Stomach (tissue), 4 donors: ENCODE data around the gene CHPF.

Experiments
- EP300 ChIP-seq: sonication (generic); formaldehyde crosslinking; IDR thresholded peaks from one replicate; pipeline ENCODE4 v1.6.1; 2017; ENCODE audit warnings: antibody characterized with exemption
- POLR2A ChIP-seq, 4 donors: fragments of 450-650 bp; IDR thresholded peaks; one replicate each; pipeline ENCODE4 v1.6.1; 2016; ENCODE audit warnings: antibody characterized with exemption in 4 of 4, control low read depth in 2 of 4, mild to moderate bottlenecking in 1 of 4, moderate library complexity in 1 of 4
- POLR2AphosphoS5 ChIP-seq, 3 donors: sonication (generic); formaldehyde crosslinking; IDR thresholded peaks; one replicate each; pipeline ENCODE4 v1.6.1; 2016; ENCODE audit warnings: antibody characterized with exemption in 3 of 3
- TF ChIP-seq, protein P1 (sequence below), 7 experiments: fragments of 450-650 bp in 4 of 7; fragments of 200-600 bp in 3 of 7; sonication (generic) in 3 of 7; IDR thresholded peaks; one replicate each; pipeline ENCODE4 v1.5.1; 2016 to 2019; ENCODE audit warnings: antibody characterized with exemption in 7 of 7, control low read depth in 2 of 7, mild to moderate bottlenecking in 1 of 7

DNA sequence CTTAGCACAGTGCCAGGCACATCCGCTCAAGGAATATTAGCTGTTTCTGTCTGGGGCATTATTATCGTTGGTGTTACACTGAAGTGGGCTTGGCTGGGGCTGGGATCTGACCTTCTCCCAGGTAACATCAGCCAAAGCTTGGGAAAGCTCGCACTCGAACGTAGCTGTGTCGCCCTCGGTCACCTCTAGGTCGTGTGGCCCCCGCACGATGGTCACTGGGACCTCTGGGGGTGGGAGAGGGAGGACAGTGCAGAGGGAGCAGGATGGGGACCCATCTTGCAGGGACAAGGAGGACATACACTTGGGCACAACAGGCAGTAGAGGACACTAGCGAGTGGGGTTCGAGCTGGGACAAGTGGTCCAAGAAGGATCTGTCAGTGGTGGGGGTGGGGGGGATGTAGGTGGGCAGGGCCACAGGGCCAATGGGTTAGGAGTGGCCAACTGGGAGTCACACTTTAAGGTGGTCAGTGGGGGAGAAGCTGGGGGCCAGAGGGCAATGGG, 9.9 kb upstream of the CHPF start:
- TF ChIP-seq, protein P1, sequence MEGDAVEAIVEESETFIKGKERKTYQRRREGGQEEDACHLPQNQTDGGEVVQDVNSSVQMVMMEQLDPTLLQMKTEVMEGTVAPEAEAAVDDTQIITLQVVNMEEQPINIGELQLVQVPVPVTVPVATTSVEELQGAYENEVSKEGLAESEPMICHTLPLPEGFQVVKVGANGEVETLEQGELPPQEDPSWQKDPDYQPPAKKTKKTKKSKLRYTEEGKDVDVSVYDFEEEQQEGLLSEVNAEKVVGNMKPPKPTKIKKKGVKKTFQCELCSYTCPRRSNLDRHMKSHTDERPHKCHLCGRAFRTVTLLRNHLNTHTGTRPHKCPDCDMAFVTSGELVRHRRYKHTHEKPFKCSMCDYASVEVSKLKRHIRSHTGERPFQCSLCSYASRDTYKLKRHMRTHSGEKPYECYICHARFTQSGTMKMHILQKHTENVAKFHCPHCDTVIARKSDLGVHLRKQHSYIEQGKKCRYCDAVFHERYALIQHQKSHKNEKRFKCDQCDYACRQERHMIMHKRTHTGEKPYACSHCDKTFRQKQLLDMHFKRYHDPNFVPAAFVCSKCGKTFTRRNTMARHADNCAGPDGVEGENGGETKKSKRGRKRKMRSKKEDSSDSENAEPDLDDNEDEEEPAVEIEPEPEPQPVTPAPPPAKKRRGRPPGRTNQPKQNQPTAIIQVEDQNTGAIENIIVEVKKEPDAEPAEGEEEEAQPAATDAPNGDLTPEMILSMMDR (IDR thresholded peaks at IDR 0.05), result no peak
- TF ChIP-seq EP300 (no peak), POLR2A (IDR thresholded peaks at IDR 0.05) (no peak), POLR2AphosphoS5 (IDR thresholded peaks at IDR 0.05) (no peak)
